ENCODE measurements around the gene TGM1.

DNA sequence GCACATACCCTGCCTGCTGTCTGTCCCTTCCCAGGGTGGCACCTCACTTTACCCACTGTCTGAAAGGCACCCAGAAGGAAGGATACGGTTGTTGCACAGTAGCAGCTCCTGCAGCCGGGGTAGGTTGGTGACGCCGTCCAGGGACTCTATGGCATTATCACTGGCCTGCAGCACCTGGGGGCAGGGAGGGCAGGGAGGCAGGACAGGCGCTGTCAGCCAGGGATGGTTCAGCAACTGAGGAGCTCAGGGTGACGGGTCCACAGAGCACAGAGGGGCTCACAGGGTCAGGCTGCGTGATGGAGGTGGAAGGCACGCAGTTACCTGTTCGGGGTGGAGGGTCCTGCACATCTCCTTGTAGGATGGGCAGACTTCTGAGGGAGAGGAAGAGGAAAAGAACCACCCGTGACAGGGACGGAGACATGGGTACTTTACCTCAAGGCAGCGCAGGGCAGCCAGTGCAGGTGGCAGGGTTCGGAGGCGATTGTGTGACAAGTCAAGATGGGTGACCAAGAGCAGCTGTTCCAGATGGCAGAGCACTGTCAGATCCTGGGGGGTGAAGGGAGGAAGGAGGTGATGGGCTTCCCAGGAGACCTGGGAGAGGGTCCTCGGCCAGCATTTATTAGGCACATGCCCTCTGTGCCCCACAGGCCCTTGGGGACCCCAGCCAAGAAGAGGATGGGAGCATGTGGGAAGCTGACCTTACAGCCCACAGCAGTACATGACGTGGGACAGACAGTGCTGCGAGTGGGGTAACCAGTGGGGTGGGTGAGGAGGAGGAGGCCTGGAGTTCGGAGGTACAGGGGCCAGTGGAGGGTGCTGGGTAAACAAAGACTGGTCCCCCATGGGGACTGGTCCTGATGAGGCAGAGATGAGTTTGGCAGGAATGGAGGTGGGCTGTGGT lies 3.6 kb upstream of the TGM1 start:
- TF ChIP-seq, protein P1, sequence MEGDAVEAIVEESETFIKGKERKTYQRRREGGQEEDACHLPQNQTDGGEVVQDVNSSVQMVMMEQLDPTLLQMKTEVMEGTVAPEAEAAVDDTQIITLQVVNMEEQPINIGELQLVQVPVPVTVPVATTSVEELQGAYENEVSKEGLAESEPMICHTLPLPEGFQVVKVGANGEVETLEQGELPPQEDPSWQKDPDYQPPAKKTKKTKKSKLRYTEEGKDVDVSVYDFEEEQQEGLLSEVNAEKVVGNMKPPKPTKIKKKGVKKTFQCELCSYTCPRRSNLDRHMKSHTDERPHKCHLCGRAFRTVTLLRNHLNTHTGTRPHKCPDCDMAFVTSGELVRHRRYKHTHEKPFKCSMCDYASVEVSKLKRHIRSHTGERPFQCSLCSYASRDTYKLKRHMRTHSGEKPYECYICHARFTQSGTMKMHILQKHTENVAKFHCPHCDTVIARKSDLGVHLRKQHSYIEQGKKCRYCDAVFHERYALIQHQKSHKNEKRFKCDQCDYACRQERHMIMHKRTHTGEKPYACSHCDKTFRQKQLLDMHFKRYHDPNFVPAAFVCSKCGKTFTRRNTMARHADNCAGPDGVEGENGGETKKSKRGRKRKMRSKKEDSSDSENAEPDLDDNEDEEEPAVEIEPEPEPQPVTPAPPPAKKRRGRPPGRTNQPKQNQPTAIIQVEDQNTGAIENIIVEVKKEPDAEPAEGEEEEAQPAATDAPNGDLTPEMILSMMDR (IDR thresholded peaks at IDR 0.05) = no peak
- TF ChIP-seq, protein P2, sequence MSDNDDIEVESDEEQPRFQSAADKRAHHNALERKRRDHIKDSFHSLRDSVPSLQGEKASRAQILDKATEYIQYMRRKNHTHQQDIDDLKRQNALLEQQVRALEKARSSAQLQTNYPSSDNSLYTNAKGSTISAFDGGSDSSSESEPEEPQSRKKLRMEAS (IDR thresholded peaks at IDR 0.05) = no peak
- TF ChIP-seq POLR2AphosphoS2 (conservative IDR thresholded peaks at IDR 0.05; ENCODE audit: low read length) (no peak), POLR2A (IDR thresholded peaks at IDR 0.05; ENCODE audit: low read length) (no peak), MAFK (IDR thresholded peaks at IDR 0.05; ENCODE audit: partially characterized antibody) (no peak)
- TF ChIP-seq, protein P3, sequence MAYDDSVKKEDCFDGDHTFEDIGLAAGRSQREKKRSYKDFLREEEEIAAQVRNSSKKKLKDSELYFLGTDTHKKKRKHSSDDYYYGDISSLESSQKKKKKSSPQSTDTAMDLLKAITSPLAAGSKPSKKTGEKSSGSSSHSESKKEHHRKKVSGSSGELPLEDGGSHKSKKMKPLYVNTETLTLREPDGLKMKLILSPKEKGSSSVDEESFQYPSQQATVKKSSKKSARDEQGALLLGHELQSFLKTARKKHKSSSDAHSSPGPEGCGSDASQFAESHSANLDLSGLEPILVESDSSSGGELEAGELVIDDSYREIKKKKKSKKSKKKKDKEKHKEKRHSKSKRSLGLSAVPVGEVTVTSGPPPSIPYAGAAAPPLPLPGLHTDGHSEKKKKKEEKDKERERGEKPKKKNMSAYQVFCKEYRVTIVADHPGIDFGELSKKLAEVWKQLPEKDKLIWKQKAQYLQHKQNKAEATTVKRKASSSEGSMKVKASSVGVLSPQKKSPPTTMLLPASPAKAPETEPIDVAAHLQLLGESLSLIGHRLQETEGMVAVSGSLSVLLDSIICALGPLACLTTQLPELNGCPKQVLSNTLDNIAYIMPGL (CRISPR knock-in tag; IDR thresholded peaks at IDR 0.05; ENCODE audit: borderline replicate concordance) = no peak
- TF ChIP-seq, protein P4, sequence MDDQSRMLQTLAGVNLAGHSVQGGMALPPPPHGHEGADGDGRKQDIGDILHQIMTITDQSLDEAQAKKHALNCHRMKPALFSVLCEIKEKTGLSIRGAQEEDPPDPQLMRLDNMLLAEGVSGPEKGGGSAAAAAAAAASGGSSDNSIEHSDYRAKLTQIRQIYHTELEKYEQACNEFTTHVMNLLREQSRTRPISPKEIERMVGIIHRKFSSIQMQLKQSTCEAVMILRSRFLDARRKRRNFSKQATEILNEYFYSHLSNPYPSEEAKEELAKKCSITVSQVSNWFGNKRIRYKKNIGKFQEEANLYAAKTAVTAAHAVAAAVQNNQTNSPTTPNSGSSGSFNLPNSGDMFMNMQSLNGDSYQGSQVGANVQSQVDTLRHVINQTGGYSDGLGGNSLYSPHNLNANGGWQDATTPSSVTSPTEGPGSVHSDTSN (IDR thresholded peaks at IDR 0.05) = no peak
